ENCODE results near the gene MCCD1. TPM values are rescaled to one million over a fixed set of nuclear protein-coding genes. Genes with fewer than 3 reads are reported as not detected.

Gene MCCD1
- total and polyA plus RNA-seq, 2 experiments from 2014 or later: not detected

DNA sequence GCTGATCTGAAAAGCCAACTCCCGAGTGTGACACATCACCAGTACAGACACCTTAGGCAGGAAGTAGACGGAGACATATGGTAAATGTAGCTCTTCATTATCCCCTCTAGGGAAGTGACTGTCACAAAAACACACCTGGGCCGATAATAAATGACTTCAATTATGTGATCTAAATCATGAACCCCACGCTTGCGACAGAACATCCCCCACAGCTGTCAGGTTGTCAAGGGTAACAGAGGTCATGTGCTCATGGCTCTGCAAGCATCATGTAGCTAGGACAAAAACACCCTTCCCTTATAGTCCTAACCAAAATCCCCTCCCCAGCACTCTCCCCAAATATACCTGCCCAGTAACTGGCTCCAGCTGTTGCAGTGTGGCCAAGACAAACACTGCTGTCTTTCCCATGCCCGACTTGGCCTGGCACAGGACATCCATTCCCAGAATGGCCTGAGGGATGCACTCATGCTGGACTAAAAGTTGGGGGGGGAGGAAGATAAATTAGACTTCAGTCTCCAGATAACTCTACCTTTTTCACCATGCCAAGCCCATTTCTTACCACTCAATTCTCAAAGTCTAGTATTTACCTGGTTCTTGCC lies 10.1 kb downstream of the MCCD1 start (continued):
- TF ChIP-seq, protein P1, sequence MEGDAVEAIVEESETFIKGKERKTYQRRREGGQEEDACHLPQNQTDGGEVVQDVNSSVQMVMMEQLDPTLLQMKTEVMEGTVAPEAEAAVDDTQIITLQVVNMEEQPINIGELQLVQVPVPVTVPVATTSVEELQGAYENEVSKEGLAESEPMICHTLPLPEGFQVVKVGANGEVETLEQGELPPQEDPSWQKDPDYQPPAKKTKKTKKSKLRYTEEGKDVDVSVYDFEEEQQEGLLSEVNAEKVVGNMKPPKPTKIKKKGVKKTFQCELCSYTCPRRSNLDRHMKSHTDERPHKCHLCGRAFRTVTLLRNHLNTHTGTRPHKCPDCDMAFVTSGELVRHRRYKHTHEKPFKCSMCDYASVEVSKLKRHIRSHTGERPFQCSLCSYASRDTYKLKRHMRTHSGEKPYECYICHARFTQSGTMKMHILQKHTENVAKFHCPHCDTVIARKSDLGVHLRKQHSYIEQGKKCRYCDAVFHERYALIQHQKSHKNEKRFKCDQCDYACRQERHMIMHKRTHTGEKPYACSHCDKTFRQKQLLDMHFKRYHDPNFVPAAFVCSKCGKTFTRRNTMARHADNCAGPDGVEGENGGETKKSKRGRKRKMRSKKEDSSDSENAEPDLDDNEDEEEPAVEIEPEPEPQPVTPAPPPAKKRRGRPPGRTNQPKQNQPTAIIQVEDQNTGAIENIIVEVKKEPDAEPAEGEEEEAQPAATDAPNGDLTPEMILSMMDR (conservative IDR thresholded peaks at IDR 0.05; ENCODE audit: low read depth in 2 of 2): no peak
- TF ChIP-seq, protein P2, sequence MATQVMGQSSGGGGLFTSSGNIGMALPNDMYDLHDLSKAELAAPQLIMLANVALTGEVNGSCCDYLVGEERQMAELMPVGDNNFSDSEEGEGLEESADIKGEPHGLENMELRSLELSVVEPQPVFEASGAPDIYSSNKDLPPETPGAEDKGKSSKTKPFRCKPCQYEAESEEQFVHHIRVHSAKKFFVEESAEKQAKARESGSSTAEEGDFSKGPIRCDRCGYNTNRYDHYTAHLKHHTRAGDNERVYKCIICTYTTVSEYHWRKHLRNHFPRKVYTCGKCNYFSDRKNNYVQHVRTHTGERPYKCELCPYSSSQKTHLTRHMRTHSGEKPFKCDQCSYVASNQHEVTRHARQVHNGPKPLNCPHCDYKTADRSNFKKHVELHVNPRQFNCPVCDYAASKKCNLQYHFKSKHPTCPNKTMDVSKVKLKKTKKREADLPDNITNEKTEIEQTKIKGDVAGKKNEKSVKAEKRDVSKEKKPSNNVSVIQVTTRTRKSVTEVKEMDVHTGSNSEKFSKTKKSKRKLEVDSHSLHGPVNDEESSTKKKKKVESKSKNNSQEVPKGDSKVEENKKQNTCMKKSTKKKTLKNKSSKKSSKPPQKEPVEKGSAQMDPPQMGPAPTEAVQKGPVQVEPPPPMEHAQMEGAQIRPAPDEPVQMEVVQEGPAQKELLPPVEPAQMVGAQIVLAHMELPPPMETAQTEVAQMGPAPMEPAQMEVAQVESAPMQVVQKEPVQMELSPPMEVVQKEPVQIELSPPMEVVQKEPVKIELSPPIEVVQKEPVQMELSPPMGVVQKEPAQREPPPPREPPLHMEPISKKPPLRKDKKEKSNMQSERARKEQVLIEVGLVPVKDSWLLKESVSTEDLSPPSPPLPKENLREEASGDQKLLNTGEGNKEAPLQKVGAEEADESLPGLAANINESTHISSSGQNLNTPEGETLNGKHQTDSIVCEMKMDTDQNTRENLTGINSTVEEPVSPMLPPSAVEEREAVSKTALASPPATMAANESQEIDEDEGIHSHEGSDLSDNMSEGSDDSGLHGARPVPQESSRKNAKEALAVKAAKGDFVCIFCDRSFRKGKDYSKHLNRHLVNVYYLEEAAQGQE (IDR thresholded peaks at IDR 0.05; ENCODE audit: unreplicated experiment): no peak
- TF ChIP-seq JUNB (IDR thresholded peaks at IDR 0.05; ENCODE audit: unreplicated experiment) (no peak), EZH2phosphoT487 (IDR thresholded peaks at IDR 0.05; ENCODE audit: unreplicated experiment) (no peak)

DNA sequence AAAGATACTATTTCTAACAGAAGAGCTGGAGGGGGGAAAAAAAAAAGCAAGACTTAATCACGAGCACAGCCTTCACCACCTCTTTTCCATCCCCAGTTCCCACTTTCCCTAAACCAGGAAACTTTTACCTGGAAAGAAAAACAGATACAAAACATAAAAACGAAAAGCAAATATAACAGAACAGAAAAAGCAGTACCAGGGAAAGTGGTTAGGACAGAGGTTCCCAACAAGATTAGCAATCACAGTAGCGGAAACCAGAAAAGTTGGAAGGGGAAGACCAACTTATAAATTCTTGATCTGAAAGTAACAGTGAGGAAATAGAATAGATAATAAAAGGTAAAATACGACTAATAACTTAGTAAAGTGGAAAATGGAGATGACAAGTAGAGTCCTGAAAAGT lies 11.9 kb downstream of the MCCD1 start:
- Mint-ChIP-seq H3K27me3 (ENCODE audit: insufficient read depth, low read depth, poor library complexity) (peaks cover 22% of the 10 kb centered on the region), H3K4me1 (peaks cover 44% of the 10 kb centered on the region), H3K9me3 (no peaks in the 10 kb centered on the region; the same call in 2 of the 3 replicates), H3K27ac (peak overlapping the region; percentile 79), H3K4me3 (peak overlapping the region; percentile 98), H3K36me3 (ENCODE audit: low read depth) (peaks cover 61% of the 10 kb centered on the region)
- H3K4me1 ChIP-seq (ENCODE audit: insufficient read depth): peaks cover 22% of the 10 kb centered on the region
- no peak for DNase-seq (ENCODE audit: low spot score)
- H3K36me3 ChIP-seq (ENCODE audit: insufficient read depth): peaks cover 48% of the 10 kb centered on the region
- H3F3A ChIP-seq (replicated peaks; ENCODE audit: low read depth): peaks cover 33% of the 10 kb centered on the region
- peaks cover 68% of the 10 kb centered on the region for H3K79me2 ChIP-seq (replicated peaks; ENCODE audit: insufficient read depth)
- H4K20me1 ChIP-seq (replicated peaks; ENCODE audit: insufficient read depth): peaks cover 53% of the 10 kb centered on the region
- no peaks in the 10 kb centered on the region for H3K9me2 ChIP-seq (ENCODE audit: insufficient read depth)
- no peaks in the 10 kb centered on the region for H3K27me3 ChIP-seq (ENCODE audit: insufficient read depth)
- peak overlapping the region; percentile 99; the same call in 1 of the 2 replicates for H3K27ac ChIP-seq (ENCODE audit: low read depth)
- TF ChIP-seq EZH2 (IDR thresholded peaks at IDR 0.05; ENCODE audit: low read depth, unreplicated experiment): no peak
- TF ChIP-seq, protein P3, sequence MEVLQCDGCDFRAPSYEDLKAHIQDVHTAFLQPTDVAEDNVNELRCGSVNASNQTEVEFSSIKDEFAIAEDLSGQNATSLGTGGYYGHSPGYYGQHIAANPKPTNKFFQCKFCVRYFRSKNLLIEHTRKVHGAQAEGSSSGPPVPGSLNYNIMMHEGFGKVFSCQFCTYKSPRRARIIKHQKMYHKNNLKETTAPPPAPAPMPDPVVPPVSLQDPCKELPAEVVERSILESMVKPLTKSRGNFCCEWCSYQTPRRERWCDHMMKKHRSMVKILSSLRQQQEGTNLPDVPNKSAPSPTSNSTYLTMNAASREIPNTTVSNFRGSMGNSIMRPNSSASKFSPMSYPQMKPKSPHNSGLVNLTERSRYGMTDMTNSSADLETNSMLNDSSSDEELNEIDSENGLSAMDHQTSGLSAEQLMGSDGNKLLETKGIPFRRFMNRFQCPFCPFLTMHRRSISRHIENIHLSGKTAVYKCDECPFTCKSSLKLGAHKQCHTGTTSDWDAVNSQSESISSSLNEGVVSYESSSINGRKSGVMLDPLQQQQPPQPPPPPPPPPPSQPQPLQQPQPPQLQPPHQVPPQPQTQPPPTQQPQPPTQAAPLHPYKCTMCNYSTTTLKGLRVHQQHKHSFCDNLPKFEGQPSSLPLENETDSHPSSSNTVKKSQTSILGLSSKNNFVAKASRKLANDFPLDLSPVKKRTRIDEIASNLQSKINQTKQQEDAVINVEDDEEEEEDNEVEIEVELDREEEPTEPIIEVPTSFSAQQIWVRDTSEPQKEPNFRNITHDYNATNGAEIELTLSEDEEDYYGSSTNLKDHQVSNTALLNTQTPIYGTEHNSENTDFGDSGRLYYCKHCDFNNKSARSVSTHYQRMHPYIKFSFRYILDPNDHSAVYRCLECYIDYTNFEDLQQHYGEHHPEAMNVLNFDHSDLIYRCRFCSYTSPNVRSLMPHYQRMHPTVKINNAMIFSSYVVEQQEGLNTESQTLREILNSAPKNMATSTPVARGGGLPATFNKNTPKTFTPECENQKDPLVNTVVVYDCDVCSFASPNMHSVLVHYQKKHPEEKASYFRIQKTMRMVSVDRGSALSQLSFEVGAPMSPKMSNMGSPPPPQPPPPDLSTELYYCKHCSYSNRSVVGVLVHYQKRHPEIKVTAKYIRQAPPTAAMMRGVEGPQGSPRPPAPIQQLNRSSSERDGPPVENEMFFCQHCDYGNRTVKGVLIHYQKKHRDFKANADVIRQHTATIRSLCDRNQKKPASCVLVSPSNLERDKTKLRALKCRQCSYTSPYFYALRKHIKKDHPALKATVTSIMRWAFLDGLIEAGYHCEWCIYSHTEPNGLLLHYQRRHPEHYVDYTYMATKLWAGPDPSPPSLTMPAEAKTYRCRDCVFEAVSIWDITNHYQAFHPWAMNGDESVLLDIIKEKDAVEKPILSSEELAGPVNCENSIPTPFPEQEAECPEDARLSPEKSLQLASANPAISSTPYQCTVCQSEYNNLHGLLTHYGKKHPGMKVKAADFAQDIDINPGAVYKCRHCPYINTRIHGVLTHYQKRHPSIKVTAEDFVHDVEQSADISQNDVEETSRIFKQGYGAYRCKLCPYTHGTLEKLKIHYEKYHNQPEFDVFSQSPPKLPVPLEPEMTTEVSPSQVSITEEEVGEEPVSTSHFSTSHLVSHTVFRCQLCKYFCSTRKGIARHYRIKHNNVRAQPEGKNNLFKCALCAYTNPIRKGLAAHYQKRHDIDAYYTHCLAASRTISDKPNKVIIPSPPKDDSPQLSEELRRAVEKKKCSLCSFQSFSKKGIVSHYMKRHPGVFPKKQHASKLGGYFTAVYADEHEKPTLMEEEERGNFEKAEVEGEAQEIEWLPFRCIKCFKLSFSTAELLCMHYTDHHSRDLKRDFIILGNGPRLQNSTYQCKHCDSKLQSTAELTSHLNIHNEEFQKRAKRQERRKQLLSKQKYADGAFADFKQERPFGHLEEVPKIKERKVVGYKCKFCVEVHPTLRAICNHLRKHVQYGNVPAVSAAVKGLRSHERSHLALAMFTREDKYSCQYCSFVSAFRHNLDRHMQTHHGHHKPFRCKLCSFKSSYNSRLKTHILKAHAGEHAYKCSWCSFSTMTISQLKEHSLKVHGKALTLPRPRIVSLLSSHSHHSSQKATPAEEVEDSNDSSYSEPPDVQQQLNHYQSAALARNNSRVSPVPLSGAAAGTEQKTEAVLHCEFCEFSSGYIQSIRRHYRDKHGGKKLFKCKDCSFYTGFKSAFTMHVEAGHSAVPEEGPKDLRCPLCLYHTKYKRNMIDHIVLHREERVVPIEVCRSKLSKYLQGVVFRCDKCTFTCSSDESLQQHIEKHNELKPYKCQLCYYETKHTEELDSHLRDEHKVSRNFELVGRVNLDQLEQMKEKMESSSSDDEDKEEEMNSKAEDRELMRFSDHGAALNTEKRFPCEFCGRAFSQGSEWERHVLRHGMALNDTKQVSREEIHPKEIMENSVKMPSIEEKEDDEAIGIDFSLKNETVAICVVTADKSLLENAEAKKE (CRISPR knock-in tag; IDR thresholded peaks at IDR 0.05): no peak
- no peak for TF ChIP-seq STAT1 (IDR thresholded peaks at IDR 0.05; ENCODE audit: unreplicated experiment)
- H3K4me2 ChIP-seq: peak overlapping the region; percentile 94
- ATAC-seq: no peak
- no peak overlapping the region for H2AFZ ChIP-seq
- H3K4me3 ChIP-seq: peak overlapping the region; percentile 80

Measured in GM23338 (cell line).